CD4-positive, alpha-beta T cell treated with Interleukin-15 for 4 hours (primary cell): ENCODE results near the gene ATP13A1.

ENCODE experiments used
- DNase-seq: peaks from one replicate; pipeline ENCODE4 v3.0.0-alpha.2; 2020; ENCODE audit warnings: low spot score

Gene ATP13A1

DNA sequence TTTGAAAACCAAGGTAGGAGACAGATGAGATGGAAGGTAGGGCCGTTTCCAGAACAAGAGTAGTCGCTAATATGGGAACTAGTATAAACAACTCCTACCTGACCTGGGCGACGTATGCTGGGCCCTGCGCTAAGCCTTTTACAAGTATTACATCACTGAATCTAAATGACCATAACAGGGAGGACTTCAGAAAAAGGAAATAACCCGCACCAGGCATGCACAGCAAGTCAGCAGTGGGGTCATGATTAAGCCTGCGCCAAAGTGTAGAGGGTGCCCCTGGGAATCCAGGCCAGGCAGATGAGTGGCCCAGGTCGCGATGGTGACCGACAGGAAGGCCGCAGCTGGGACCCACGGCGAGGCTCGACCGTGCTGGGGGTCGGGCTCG is 613 bp downstream of the ATP13A1 start:
- no peak for DNase-seq

DNA sequence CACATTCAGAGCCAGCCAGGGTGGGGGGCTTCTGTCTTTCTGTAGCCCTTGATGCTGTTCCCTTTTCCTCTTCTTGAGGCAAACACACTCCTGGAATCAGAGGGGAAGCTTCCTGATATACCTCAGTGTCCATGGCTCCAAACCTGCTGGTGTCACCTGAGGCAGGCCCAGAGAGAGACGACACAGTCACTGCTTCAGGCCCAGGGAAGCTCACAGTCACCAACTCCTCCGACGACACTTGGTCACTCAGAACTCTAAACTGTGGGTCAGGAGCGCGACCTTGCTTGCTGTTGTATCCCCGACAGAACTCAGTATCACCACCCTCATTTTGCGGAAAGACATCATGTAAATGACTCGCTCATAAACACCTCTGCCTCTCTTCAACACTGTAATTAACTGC is 1.1 kb downstream of the ATP13A1 start:
- no peak for DNase-seq

DNA sequence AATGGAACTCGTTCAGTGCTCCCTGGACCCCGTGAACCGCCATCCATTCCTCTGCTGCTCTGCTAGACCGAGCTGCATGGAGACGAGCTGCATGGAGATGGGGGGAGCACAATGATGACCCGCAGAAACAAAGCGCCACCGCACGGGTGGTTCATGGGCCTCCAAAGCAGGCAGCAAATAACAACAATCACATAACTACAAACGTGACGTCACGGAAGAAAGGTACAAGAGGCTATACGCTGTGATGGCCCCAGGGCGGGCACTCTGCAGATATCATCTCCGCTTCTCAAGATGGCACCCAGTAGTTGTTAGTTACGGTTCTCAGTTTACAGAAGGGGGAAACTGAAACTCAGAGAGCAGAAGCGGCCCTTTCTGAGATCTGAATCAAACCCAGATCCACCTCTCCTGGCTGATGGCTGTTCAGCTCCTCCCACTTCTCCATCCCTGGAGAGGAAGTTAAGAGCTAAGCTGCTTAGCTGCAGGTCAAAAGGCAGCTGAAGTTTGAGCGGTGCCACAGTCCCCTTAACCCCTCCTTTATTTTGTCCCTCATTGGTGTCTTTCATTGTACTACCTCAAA is 1.7 kb downstream of the ATP13A1 start:
- DNase-seq, result peak; percentile 41

DNA sequence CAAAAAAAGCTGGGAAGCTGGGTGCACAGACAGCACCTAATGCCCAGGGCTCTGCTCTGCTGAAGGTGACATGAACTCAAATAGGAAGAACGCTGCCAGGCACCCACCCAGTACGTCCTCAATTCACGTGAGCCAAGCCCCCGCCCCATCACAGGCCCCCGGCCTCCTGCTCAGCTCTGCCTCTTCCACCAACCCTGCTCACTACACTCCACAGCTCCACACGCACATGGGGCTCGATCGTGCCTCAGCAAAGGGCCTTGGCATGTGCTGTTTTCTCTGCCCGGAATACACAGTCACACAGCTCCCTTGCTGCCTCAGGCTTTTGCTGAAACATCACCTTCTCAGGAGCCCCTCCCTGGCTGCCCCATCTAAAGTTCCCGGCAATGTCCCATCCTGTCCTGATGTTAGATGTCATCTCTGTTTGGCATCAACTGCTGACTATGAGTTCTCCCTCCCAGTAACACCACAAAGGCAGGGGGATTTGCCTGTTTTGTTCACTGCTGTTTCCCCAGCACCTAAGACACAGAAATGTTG is 2.3 kb downstream of the ATP13A1 start:
- no peak for DNase-seq

DNA sequence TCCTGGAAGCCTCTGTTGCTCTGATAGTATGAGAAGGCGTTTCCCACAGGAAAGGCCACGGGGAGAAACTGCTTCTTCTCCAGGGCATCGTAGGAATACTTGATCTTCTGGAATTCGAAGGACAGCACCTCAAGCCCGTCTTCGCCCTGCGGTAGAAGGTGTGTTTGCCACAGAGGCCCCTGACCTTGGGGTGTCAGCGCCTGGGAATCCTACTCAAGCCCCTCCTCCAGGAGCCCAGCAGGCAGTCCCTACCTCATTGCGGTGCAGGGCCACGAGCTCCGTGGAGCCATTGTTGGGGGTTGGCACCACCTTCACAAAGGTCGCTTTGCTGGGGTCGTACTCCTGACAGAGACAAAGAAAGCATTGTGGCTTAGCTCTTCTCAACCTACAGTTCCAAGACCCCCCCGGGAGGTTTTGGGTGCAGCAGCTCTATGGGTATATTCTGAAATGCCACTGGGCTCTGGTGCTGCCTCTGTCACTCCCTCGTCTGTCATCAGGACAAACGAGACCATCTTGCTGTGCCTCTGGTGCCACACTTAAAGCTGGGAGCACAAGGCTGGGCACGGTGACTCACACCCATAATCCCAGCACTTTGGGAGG is 3.7 kb downstream of the ATP13A1 start:
- no peak for DNase-seq

DNA sequence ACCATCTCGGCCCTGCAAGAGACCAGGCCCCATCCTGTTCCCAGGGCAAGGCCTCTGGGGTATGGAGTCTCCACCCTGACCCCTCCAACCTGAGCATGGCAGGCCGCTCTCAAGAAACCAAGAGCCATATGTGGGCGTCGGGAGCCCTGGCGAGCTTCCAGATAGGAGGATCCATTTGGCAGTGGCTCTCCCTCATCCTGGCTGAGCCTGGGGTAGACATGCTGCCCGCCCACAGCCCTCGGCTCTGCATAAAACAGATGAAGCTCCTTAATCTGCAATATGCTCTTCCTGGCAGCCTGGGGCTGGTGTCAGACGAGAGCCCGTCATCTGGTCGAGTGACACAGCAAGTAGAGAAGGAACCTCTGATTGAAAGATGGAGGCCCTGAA is 6.1 kb downstream of the ATP13A1 start:
- DNase-seq, result no peak

DNA sequence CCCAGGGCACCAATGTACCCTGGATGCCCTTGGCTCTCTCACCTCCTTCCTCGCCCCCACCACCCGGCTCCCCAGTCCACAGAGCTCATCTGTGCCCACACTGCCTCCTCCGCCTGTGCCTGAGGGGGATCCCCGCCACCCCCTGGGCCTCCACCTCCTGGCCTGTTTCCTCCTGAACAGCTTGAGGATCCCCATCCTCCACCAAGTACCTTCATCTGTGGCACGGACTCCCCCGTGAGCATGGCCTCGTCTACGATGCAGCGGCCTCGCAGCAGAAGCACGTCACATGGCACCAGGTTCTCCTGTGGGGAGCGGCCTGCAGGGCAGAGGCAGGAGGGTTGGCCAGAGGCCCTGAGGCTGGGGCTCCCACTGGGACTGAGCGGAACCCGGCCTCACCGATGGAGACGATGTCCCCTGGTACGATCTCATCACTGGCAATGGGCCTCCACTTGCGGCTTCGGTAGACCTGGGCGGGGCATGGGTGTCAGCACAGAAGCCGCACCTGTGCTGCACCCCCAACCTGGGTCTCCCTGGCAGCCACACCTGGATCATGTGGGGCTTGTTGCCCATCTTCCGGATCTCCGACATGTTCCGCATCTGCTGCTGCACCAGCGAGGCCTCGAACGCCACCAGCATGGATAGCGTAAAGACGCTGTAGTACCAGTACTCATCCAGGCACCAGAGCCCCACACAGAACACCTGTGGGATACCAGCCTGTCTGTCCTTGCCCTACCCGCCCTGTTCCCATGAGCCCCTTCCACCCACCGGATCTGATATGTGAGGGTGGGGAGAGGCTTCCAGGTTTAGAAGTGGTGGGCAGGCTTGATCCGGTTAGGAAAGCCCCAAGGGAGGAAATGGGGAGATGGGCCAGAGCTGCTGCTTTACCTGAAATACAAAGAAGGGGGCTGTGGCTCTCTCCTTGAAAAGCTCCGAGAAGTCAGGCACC is 6.8 kb downstream of the ATP13A1 start:
- no peak for DNase-seq

DNA sequence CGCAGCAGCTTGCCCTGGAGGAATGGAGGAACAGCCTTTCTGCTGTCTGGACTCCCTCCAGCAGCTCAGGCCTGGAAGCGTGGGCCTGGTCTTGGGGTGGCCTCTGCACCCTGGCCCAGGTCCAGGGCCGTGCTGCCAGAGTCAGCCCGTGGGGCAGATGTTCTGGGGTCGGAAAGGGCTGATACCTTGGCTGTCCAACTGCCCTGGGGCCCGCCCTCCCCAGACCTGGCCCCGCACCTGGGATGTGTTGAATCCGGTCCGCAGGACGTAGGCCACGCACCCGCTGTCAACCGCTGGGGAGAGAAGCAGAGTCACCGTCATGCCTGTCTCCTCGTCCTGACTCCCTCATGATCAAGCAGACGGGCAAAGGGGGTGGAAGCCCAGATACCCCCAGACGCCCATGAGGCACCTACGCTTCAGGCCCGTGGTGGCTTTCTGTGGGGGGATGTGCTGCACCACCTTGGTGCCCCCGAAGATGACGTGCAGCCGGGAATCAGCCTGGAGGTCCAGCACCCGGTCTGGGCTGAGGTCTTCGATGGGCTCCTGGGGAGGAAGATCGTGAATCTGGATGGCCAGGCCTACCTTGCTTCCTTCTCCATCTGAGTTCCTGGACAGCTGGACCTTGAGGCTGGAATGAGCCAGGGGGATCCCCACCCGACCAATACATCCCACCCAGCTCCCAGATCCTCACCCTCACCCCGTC is 7.7 kb downstream of the ATP13A1 start:
- no peak for DNase-seq

DNA sequence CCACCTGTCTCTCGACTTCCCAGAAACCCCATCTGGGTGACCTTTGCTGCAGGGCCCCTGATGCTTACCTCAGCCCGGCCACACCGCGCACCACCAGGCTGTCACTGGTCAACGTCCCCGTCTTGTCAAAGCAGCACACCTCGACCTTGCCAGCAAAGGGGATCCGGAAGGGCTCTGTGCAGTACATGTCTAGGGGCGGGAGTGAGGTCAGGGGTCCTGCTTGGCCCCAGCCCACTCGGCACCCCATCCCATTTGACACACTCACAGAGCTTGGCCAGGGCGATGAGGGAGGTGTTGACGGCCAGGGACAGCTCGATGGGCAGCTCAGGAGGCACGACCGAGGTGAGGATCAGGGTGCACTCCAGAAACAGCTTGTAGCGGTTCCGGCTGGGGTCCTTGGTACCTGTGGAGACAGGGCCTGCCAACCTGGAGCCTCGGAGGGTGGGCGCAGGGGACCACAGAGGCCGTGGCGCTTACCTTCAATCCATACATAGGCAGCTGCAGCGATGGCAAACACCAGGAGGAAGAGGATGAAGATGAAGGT is 8.4 kb downstream of the ATP13A1 start:
- no peak for DNase-seq

DNA sequence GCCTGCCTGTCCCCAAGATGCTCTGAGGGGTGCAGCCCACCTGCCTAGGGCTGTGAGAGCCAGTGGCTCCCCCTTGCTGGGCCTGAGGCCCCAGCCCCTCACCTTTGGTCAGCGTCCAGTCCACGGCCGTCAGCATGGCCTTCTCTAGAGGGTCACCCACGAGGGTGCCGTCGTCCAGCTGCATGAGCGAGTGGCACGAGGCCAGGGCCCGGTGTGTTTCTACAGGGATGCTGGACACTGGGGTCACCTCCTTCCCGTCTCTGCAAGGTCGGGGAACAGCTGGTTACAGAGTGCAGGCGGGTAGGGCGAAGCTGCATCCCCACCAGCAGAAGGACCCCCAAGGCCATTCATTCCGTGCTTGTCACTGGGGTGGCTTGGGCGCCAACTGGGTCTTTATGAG is 9.0 kb downstream of the ATP13A1 start:
- DNase-seq, result no peak

DNA sequence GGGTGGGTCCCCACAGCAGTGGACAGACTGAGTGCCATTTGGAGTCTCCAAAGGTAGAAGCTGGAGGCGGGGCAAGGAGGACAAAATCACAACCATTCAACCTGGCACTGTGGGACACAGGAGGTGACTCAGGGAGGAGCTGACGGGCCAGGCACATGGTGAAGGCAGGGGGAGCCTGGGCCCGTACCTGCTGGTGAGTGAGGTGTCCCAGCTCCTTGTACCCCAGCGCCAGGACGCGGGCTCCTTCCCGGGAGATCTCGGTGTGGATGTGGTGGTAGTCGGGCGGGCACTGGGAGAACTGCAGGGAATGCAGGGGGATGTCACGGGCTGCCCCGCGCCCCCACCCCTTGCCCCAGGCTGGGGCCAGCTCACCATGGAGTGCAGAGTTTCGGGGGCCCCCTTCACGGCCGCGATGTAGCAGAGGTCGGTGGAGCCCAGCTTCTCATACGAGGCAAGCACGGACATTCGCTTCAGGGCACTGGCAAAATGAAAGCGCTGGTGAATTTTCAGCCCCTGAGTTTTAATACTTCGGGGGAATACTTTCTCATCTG is 9.8 kb downstream of the ATP13A1 start:
- DNase-seq, result no peak

DNA sequence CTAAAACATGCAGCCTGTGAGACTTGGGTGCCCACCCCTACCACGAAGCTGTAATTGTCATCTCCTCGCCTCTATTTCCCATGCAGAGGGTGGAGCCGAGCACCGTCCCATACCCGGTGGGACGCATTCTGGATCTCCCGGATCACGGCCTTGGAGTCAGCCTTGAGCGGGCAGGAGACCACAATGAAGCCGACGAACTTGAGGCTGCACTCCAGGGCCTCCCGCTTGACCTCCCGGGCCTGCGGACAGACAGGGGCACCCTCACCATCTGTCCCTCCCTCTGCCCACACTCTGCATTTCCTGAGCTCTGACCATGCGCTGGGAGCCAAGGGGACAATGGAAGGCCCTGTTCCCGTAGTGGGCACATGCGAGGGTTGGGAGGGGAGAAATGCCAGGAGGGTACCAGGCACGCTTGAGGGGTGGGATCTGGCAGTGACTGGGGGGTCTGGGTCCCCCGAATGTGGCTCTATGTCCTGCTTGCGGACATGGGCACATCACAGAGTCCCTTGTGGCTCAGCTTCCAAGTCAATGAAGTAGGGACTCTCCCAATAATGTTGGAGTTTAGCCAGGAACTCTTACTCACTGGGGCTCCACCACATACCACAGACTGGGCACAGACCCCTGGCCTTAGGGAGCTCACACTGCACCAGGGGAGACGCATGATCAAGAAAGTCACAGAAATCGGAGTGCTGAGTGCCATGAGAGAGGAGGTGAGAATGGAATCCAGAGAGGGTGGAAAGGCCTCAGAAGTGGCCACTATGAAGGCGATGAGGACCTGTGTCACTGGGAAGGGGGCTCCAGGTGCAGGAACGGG is 10.8 kb downstream of the ATP13A1 start:
- no peak for DNase-seq

DNA sequence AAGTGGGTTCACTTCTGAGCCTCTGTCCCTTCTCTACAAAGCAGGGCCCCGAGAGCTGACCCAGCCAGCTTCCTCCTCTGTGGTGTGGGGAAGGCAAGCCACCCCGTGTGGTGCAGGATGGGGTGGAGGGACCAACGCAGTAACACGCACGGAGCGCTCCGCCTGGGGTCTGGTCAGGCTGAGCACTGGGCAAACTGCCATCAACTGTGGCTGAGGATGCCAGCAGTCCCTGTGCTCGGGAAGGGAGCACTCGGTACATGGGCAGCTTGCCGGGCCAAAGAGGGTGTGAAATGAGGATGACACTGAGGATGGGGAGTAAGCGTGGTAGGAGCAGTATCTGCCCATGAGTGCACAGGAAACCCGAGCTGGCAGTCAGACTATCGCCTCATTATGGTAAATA is 12.4 kb downstream of the ATP13A1 start:
- no peak for DNase-seq

DNA sequence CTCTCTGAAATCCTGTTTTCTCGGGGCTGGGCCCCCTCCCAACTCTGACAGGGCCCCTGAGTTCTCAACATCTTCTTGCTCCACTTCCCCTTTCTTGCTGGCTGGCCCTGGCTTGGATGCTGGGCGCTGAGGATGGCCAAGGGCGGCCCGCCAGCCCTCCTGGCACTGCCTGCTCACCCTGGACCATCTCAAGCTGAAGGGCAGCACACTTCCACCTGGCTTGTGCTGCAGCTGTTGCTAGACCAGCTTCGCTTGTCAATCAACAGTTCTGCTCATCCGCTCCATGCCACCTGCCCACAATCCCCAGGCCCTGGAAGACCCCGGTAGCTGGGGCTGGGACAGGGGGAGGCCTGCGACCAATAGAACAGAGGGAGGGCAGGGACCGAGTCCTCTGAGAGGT is 13.1 kb downstream of the ATP13A1 start:
- no peak for DNase-seq

DNA sequence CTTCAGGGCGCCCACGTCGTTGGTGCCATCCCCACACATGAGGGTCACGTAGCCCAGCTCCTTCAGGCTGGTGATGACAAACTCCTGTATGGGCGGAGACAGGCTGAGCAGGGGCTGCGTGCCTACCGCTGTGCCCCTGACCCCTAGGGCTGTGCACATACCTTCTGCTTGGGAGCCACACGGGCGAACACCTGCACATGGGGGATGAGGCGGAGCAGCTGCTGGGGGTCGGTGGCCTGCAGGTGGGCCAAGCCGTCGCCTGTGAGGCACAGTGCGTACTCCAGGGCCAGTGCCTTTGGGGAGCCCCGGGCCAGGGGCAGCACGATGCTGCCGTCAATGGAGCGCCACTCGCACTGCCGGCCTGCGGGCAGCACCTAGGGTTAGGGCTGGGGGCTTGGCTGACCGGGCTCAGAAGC is 13.9 kb downstream of the ATP13A1 start:
- no peak for DNase-seq

DNA sequence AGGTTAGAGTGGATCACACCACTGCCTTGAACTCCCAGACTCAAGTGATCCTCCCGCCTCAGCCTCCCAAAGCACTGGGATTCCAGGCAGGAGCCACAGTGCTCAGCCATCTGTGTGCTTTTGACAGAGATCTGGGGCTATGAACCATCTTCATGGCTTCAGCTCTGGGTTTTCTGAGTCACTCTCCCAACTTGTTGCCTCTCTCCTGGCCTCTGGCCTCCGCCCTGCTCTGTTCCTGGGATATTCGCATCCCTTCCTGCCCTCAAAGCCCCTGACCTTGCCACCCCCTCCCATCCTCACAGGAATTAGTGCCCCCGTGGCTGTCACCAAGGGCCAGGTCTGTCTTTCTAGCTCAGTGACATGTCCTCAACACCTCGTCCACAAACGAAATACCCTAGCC is 14.3 kb downstream of the ATP13A1 start:
- no peak for DNase-seq

DNA sequence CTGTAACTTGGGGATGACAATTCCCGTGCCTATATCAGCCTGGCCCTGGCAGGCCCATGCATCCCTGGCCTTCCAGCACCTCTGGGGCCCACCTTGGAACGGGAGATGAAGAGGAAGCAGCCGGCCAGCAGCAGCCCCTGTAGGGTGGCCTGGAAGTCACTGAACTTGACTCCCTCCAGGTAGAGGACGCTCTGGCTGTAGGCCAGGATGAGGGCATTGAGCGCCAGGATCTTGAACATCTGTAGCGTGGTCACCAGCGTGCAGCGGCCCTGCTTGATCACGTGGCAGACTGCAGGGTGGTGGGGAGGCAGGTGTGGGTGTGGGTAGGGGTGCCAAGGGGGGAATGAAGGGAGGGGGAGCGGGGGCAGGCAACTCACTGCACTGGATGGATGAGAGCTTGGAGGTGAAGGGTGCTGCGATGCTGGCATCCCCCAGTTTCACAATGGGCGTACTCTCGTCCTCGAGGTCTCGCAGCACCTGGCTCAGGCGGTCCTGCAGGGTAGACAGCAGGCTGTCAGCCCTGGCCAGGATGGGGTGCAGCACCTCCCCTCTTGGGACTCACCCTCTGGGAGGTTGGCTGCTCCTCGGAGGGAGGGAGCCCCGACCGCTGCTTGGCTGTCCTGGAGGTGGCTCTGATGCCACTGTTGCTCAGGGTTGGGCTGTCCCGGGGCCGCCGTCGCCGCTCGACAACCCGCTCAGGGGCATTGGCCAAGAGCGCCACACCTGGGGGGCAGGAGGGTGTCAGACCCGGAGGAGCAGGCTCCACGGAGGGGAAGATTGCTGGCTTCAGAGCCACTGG is 16.2 kb downstream of the ATP13A1 start:
- DNase-seq, result no peak

DNA sequence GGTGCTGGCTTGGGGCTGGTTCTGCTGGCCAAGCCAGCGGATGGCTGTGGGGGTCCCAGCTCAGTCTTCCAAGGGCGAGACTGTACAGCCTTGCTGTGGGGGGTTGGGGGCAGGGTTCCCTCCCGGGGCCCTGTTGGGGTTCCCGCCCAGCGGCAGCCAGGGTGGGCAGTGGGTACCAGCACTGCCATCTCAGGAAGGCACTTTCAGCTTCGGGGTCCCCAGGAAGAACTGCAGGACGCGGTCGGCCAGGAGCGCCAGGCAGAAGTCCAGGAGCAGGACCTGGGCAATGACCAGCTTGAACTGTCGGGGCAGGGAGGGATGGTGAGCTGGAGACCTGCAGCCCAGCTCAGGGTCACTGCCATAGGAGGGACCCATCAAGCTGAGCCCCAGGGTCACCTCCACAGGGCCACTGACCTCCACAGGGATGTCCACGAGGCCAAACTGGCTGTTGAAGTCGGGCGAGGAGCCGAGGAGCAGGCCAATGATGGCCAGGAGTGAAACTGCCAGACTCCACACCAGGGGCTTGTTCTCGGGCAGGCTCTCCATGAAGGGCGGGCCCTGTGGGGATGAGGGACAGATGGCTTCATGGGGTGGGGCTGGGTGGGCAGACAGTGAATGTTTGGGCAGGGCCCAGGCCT is 18.1 kb downstream of the ATP13A1 start:
- no peak for DNase-seq

DNA sequence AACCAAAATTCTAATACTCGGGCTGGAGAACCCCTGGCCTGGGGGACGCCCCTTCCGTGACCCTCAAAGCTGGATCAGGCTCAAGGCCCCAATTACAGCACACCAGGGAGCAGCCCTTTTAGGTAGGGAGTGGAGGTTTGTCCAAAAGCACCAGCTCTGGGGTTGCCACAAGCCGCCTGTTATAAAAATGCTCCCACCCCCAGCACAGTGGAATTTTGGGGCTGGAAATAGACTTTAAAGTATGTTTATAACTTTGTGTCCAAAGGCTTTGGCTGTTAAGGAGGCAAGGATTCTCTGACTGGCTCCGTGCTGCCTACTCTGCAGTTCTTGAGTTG is 19.5 kb downstream of the ATP13A1 start:
- DNase-seq, result no peak
